A172 (cell line): ENCODE results near the gene PCBP4. TPM values are rescaled to one million over a fixed set of nuclear protein-coding genes. Genes with fewer than 3 reads are reported as not detected.

Experiments used
- DNase-seq: peaks from one replicate; pipeline ENCODE4 v3.0.0-alpha.2; 2015; ENCODE audit warnings: low spot score
- total RNA-seq: library from RNA; depleted of rRNA; stranded (reverse); fragments of >200 nt; shearing (Covaris generic); gene quantifications from 2 replicates; pipeline ENCODE4 v1.2.3, GENCODE V29; 2014; rRNA removed

Gene PCBP4
- 99.7 and 107 TPM in 2 replicates for total RNA-seq

DNA sequence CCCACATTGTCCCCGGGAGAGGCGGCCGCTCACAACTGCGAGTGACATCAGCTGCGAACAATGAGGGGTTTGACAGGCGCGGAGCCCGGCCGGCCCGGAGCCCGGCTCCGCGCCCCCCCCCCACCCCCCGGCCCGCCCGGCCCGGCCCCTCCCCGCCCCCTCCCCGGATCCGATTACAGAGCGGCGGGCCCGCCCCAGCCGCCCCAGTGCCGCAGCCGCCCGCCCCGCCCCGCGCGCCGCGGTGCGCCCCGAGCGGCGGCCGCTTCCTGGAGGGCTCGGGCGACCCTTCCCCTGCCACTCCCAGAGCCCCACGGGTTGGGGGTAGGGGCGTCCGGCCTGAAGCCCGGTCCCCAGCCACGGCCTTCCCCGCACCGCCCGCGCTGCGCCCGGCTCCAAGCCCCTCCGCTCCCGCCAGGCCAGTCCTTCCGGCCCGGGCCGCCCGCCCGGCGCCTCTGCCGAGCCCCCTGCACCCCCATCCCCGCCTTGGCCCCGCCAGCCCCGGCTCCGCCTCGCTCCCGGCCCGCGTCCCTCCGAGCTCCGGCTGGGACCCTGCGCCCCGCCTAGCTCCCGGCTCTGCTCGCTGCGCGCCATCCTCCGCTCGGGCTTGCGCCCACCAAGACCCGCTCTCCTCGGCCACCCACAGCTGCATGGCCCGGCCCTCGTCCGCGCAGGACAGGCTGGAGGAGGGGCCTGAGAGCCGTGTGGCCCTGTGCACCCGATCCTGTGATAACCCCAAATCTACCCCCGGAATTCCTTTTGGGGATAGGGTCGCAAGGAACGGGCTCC lies at the start of gene PCBP4:
PCBP4 (minus strand) TSS at position 71 of the 786 bp plus-strand sequence. CDS start 6,214 bp downstream, outside the sequence.
- no peak for DNase-seq

DNA sequence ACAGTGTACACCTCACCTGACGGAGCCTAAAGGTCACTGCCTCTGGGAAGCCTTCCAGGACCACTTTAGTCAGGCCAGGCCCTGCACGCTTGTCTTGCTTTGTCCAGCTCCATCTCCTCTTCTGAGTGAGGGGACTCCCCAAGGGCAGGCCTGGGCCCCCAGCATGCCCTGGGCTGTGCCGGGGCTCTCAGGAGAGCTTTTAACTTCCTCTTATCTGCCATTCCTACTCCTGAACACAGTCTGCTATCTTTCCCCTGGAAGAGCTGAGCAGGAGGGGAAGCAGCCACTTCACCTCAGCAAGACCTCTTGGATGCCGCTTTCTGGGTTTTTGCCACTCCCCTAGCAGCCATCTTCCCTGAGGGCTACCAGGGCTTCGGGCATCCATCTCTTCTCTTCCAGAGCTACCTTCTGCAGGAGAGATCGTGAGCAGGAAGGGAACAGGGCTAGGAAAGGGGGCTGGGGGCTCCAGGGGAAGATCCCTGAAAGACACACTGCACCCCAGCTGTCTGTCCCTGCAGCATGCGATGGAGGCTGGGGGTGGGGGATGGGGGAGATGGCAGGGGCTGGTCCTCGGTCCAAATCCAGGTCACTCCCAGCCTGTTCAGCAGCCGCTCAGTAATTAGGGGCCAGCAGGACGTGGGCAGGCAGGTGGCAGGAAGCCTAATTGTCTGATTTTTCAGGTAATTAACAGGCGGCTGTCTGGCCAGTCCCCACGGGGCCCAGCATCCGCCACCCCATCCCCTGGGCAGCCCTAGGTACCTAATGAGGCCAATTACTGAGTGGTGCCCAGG lies 48.4 kb upstream of the PCBP4 start:
- no peak for DNase-seq

DNA sequence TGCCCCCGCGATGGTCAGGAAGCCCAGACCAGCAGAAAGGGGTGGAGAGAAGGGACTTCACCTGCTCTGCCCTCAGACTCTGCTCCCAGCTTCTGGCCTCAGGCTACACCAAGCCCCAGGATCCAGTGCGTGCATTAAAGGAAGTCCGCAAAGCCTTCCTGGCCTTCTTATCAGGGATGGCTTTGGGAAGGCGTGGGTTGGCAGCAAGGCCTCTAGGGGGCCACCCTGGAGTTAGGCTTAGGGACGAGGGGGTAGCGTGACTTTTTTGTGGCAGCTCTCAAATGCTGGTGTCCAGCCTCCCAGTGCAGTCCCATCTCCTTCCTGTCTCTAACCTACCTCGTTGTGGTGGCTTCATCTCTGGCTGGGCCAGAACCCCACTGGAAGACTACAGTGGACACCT lies 47.4 kb upstream of the PCBP4 start:
- no peak for DNase-seq

DNA sequence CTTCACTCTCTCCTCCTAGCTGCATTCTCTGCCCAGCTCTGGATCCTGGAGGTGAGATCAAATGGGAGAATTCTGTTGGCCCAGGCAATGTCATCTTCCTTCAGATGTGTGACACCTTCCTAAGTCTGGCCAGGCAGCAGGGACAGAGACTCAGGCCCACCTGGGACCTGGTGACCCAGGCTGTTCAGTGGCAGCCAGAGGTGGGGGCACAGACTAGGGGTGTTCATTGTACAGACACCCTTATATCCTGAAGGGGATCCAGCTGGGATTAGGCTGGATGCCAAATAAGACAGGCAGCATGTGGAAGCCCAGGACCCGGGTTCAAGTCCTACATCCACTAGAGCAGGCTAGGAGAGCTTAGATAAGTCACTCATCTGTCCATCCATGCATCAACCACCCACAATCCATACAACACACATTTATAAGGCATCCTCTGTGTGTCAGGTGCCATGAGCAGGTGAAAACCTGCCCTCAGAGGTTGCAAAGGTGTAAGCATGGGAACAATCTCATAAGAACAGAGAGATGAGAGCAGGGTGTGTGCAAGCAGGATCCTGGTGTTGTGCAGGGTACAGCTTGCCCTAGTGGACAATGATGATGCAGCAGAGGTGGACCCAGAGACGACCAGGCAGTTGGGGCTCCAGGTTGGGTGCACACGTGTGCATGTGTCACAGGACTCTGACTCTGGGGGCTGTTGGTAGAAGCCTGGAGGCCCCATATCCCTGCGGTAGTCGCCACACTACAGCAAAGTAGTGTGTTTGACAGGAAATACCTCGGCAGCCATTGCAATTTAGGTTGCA lies 46.7 kb upstream of the PCBP4 start:
- no peak for DNase-seq

DNA sequence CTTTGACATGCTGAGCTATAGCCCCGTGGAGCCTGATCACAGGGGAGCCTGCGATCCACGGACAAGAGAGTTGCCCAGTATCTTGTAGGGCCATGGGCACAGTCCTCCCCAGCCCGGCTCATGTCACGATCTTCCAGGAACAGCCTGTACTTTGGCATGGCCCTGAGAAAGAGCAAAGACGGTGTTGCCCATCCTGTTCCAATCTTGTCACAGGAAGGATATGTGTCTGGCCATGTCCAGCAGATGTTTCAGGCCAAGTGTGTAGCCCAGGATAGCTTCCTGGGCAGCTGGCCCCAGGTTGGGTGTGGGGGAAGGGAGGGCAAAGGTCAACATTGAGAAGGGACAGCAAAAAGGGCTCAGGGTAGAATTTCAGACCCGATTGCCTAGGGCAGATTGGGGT lies 45.4 kb upstream of the PCBP4 start:
- DNase-seq = no peak

DNA sequence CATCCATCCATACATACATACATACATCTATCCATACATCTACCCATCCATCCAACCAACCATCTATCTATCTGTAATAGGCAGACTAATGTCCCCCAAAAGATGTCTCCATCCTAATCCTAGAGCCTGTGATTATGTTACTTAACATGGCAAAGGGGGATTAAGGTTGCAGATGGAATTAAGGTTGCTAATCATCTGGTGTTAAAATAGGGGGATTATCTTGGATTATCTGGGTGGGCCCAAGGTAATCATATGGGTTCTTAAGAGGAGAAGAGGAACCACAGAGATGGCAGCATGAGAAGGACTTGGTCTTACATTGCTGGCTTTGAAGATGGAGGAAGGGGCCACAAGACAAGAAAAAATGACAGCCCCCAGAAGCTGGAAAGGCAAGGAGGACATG lies 43.2 kb upstream of the PCBP4 start:
- DNase-seq = no peak

DNA sequence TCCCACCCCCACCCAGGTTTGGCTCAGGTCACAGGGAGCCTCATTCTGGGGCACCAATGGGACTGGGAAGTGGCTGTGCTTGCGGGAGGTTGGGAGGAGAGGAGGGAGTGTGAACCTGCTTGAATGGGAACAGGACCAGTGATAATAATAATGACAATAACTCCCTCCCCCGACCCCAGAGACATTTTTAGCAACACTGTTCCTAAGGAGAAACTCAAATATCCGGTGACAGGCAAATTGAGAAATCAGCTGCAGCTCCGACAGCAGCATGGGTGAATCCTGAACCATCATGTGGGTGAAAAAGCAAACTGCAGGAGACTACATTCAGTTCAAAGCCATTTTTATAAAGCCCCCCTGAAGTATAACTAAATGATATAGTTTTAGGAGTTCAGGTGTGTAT lies 40.0 kb upstream of the PCBP4 start:
- DNase-seq = no peak

DNA sequence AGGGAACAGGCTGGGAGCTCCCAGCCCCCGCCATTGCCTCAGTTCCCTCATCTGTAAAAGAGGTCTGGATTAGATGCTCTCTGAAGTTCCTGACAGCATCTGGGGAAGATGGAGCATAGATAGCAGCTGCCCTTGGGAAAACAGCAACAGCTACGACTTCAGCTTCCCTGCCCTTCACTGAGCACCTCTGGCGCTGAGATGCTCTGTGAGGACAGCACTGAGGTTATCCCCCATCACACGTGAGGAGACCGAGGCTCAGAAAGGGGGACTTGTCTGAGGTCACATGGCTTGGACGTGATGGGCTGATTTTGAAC lies 39.5 kb upstream of the PCBP4 start:
- no peak for DNase-seq

DNA sequence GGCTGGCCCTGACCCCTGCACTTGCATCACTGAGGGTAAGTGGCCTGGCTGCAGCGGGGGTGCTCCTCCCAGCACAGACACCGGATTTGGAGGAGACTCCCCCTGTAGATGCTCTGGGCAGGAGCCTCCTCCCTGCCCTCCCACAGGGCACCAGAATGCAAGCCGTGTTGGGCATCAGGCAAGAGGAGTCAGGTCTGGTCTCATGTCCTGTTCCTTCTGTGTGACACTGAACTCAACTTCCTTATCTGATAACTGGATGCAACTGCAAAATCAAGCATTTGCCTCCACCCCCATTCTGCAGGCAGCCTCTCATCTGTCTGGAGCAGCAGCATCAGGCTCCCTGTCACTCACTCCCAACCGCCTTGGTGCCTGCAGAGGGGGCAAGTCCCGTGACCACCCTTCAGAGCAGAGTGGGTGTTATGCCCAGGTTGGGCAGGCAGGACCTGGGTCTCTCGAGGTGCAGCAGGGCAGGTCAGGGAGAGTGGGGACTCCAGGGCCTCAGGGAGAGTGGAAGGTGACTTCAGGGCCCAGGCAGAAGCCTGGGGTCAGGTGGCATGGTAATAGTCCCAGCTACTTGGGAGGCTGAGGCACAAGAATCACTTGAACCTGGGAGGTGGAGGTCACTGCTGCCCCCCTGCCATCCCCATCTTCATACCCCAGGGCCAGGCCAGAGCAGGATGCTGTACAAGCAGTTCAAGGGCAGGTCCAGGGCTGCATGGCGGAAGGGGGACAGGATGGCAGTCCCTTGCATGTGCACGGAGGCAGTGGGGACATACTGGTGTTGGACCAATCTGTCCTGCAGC lies 39.0 kb upstream of the PCBP4 start:
- no peak for DNase-seq

DNA sequence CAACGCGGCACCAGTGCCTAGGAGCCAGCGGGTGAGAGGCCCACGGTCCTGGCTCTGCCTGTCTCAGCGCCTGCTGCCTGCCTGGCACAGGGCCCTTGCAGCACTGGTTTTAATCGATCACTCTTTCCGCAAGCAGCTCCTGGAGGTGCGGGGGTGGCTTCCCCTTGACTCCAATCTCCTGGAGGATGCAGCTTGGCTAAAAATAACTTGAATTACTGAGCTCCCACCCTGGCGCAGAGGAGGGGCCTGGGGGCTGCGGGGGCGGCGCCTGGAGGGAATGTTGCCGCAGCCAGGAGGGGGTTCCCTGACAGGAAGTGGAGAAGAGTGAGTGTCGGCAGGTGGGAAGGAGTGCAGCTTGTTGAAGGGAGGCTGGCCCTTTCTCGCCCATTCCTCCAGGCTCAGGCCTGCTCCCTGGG lies 38.3 kb upstream of the PCBP4 start:
- DNase-seq = peak; percentile 50

DNA sequence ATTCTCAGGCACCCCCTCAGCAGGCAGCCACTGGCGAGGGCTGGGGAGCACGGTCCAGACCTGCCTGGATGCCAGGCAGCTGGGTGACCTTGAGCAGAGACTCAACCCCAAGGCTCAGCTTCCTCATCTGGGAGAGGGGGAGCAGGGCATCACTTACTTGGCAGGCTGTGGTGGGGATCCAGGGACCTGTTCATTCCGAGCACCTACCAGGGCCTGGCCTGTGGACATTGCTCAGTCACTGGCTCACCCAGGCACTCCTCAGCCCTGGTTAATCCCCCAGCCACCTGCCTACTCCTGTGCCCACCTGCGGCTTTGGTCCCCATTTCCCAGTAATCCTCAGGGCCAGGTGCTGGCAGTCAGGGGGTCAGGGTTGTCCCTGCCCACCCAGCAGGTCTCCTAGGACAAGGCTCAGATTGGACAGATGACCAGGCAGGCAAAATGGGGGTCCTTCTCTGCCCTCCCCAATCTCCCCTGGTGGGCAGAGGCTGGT lies 37.7 kb upstream of the PCBP4 start:
- no peak for DNase-seq

DNA sequence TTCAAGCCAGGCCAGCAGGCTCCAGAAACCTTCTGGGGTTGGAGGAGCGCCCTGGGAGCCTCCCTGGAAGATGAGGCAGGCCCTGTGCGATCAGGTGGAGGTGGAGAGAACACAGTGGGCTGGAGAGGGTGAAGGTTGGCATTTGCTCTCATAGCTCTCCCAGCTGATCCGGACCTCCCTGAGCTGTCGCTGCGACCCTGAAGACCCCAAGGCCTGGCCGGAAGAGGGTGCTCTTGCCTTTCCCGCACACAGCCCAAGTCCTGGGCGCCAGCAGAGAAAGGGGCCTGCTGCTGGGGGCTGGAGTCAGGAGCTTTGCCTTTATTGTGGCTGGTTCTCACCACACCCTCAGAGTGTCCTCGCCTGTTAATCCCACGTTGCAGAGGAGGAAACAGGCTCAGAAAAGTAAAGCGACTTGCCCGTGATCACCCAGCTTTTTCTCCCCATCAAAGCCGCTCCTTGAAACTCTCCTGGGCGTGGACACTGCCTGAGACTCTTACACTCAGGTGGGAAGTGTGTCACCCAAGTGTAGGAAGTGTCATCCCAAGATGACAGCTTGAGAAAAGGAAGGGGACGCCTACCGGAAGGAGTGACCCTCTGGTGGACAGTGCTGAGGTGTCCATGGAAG lies 37.0 kb upstream of the PCBP4 start:
- DNase-seq = no peak

DNA sequence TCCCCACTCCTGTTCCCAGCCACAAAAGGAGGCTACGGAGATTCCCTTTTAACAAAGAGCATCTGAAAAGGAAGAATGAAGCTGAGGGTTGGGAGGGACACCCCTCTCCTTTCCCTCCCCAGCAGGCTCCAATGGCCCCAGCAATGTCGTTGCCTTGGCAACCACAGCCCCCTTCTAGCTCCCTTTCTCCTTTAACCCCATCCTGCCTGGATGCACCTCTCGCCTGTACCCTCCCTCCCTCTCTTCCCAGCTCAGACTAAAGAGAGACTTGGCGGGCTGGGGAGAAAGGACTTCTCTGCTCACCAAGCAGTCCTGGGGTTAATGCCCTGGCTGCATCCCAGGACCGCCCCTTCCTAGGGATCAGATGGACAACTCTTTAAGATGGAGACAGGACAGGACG lies 35.5 kb upstream of the PCBP4 start:
- no peak for DNase-seq

DNA sequence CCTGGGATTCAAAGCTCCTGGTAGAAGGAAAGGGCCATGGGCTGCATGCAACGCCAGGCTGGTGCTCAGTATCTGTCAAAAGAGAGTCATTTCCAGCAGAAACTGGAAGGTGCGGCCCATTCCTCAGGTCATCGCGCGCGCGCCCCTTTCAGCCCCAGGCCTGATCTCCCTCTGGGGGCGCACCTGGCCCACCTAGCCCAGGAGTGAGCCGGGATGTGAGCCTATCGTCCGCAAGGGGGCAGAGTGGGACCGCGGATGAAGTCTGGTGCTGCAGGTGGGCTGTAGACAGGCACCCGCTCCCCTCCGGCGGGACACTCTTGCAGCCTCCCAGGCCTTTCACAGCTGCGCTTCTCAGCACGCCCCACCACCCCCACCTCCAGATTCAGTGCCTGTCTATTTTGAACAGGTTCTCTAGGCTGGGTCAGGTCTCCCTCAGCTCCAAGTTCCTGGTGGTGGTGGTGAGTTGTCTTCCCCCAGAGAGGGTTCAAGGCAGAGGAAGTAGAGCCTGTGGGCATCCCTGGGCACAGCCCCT lies 34.3 kb upstream of the PCBP4 start:
- peak; percentile 48 for DNase-seq

DNA sequence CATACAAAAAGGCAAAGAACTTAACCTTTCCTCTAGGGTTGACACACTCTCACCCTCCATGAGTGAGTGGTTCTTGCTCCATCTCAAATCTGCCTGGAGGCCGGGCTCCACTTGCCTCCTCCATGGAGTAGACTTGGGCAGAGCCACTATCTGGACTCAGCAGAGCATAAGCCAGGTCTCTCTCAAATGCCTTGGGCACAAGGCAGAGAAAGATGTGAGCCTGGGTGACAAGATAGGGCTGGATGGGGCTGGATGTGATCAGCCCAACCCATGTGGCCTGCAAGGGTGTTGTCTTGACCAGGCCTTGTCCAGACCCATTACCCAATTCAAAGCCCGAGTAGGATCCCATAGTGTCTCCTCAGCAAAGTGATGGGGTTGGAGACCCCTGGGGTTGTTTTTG lies 32.6 kb upstream of the PCBP4 start:
- DNase-seq = no peak

DNA sequence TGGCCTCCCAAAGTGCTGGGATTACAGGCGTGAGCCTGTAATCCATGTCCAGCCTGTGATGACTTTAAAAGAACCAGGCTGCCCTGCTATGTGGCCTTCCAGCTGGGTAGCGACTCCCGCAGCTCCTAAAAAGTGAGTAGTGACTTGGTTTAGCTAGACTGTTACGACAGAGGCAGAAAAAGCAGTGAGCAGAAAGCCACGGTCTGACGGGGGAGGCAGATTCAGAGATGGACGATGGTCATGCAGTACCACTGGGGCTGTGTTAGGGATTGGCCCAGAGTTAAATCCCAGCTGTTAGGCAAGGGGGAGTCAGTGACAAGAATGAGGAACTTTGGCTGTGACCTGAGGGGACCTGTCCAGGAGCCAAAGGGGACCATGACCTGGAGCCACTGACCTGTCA lies 31.5 kb upstream of the PCBP4 start:
- no peak for DNase-seq

DNA sequence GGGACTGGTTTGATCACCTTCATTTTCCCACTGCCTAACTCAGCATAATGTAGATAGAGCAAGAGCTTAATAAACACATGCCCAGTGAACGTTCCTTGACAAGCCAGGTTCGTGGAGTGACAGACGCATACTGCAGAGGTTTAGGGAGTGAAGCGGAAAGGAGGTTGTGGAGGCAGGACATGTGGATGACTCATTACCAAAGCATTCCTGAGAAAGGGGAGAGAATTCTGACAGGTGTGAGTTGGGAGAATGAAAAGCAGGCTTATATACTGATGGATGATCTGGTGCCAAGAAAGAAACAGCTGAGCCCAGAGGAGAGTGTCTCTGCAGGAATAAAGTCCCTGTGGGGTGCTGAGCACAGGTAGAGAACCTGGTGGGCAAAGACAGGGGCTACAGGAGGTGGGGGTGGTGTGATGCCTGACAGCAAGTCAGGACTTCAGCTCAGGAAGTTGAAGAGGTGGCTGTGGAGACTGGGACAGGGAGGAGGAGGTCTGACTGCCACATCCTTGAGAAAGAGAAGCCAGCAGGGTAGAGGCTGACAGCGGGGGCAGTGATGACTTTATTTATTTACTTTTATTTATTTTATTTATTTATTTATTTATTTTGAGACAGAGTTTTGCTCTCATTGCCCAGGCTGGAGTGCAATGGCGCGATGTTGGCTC lies 30.8 kb upstream of the PCBP4 start:
- peak; percentile 53 for DNase-seq

DNA sequence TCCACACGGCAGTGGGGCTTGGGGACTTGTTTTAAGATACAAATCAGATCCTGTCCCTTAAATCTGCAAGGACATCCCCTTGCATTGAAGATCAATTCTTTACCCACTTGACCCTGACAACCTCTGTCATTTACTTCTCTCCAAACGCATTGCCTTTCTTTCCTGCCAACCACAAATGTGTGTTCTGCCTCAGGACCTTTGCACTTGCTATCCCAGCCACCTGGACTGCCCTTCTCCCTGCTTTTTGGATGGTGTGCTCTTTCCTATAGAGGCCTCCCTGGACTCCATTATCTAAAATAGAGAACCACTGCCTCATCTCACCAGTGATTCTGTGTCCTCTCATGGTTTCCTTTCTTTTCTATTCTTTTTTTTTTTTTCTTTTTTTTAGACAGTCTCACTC lies 29.9 kb upstream of the PCBP4 start:
- DNase-seq = no peak

DNA sequence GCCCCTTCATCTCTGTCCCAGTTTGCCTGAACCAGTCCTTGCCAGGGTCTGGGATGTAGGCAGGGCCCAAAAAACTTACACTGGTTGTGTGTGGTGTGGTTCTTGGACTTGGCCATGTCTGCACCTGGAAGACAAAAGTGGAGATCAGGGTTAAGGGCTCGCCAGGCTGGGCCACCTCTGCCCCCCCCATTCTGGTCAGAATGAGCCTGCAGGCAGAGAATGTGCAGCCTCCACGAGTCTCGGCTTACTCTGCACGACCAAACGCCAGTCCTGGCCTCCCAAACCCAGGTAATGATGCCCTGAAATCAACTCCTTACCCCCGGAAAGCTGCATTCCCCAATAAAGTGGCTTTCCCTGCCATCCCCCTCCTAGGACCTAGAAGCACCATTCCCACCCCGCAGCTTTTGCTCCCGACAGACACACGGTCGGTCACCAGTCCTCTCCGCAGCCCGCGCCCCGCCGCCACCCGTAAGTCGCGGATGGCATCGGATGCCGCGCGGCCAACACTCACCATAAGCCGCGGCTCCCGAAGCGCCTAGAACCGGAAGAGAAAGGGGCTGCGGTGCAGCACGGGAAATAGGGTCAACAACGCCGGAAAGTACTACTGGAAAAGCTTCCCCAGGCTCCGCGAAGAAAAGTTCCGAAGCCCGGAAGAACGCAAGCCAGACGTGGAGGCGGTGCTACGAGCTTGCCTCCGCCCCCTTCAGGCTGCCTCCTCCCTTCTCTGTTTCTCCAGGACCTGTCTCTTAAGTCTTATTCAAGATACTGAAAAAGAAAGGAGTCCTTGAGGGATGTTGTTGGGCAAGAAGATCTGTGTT lies 28.3 kb upstream of the PCBP4 start, which contains the start of gene RPL29:
RPL29 (minus strand) TSS at position 550 of the 818 bp plus-strand sequence; CDS start at position 116, 434 bp downstream.
- DNase-seq = peak; percentile 91
